Upper lobe of left lung (tissue), 6 donors: Measurements from ENCODE around the gene RCSD1. TPM values are rescaled to one million over a fixed set of nuclear protein-coding genes. Genes with fewer than 3 reads are reported as not detected.

Source experiments
- ATAC-seq, 2 donors: fragments of 200-7000 bp; cut with Tn5 transposase; one replicate each; pipeline ENCODE4 v1.9.1; 2022; ENCODE audit warnings: mild to moderate bottlenecking in 2 of 2, moderate library complexity in 2 of 2; ENCODE audit not compliant: low FRiP score in 2 of 2
- DNase-seq, 2 donors: peaks; one replicate each; pipeline ENCODE4 v3.0.0-alpha.2; 2019 to 2020
- H3K27ac ChIP-seq, 4 donors: fragments of 200-600 bp; sonication (generic); one replicate each; pipeline ENCODE4 v1.5.1; 2016 to 2019
- H3K27me3 ChIP-seq, 4 donors: fragments of 200-600 bp; sonication (generic); one replicate each; pipeline ENCODE4 v1.5.1; 2017 to 2019
- H3K36me3 ChIP-seq, 4 donors: fragments of 200-600 bp; sonication (generic); one replicate each; pipeline ENCODE4 v1.5.1; 2016 to 2019
- H3K4me1 ChIP-seq, 4 donors: fragments of 200-600 bp; sonication (generic); one replicate each; pipeline ENCODE4 v1.5.1; 2018 to 2019
- H3K4me3 ChIP-seq, 4 donors: fragments of 200-600 bp; sonication (generic); one replicate each; pipeline ENCODE4 v1.5.1; 2017 to 2019; ENCODE audit warnings: mild to moderate bottlenecking in 2 of 4, moderate library complexity in 1 of 4
- H3K9me3 ChIP-seq, 4 donors: fragments of 200-600 bp; sonication (generic); one replicate each; pipeline ENCODE4 v1.5.1; 2018 to 2019
- EP300 ChIP-seq, 4 donors: sonication (generic); formaldehyde crosslinking; IDR thresholded peaks; one replicate each; pipeline ENCODE4 v1.5.1; 2017; ENCODE audit warnings: antibody characterized with exemption in 4 of 4, control low read depth in 2 of 4
- POLR2A ChIP-seq, 4 donors: fragments of 450-650 bp; IDR thresholded peaks; one replicate each; pipeline ENCODE4 v1.5.1; 2016 to 2017; ENCODE audit warnings: antibody characterized with exemption in 4 of 4, mild to moderate bottlenecking in 2 of 4
- POLR2AphosphoS5 ChIP-seq, 2 donors: sonication (generic); formaldehyde crosslinking; IDR thresholded peaks; one replicate each; pipeline ENCODE4 v1.5.1; 2017; ENCODE audit warnings: antibody characterized with exemption in 2 of 2
- WGBS, 2 donors: methylation state at CpG; one replicate each; pipeline ENCODE4 v1.1.5; 2017 to 2018; 5-methylcytosine and 5-hydroxymethylcytosine counted together
- total RNA-seq, 6 donors: library from RNA; depleted of rRNA in 4 of 6; stranded (reverse); fragments of >200 nt in 4 of 6; gene quantifications; one replicate each; pipeline versions ENCODE4 v1.1.0 to v1.2.1, GENCODE V29; 2016 to 2021
- TF ChIP-seq, protein P1 (sequence below), 6 experiments: fragments of 450-650 bp in 4 of 6; fragments of 200-600 bp in 2 of 6; sonication (generic) in 2 of 6; IDR thresholded peaks; one replicate each; pipeline ENCODE4 v1.5.1; 2016 to 2019; ENCODE audit warnings: antibody characterized with exemption in 6 of 6
- donor health status: DM: no; HTN: no; CAD: no; lungs with moderate emphysema.
- donor health status: DM: no; HTN: yes; CAD: no; lungs with severe emphysema.

The RCSD1 gene, protein sequence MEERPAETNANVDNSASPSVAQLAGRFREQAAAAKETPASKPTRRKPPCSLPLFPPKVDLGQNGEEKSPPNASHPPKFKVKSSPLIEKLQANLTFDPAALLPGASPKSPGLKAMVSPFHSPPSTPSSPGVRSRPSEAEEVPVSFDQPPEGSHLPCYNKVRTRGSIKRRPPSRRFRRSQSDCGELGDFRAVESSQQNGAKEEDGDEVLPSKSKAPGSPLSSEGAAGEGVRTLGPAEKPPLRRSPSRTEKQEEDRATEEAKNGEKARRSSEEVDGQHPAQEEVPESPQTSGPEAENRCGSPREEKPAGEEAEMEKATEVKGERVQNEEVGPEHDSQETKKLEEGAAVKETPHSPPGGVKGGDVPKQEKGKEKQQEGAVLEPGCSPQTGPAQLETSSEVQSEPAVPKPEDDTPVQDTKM
- total RNA-seq, result 10 to 100 TPM; 10.7 to 27.2 (median 18.1) TPM

DNA sequence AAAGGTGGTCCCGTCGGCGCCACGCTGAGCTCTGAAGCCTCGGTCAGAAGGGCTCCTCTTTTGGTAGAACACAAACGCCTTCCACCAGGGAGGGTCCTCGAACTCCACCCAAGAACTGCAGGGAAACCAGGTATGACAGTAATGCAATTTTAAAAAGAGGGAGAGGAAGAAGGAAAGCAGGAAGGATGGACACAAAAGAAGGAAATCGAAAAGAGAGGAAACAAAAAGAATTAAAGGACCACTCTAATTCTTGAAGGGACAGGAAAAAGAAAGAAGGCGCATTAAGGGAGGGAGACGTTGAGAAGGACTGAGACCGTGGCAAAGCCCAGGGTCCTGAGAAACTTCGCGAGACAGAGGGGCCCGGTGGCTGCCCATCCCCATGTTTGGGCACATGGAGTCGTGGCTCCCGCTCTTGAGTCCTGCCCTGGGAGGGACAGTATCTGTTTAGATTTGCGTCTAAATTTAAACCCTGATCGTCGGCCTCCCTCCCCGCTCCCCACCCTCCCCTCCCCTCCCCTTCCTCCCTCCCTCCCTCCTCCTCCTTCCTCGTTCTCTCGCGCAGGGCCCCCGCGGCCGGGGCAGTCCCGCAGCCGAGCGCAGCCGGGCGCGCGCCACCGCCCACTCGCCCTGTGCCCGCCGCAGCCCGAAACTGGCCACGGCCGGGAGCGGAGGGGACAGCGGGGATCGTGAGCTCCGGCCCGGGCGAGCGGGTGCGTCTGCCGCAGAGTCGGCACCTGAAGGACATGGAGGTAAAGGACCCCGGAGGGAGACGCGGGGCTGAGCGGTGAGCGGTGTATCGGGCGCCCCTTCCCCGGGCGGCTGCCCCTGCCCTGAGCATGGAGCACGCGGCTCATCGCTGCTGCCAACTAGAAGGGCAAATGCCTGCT is at the start of gene RCSD1:
Gene RCSD1 (plus strand): TSS at position 552 of the 887 bp plus-strand sequence. CDS start 192 bp downstream, at position 744.
- peaks cover 29 to 42% (median 38%) of the 10 kb centered on the region in 4 donors for H3K4me1 ChIP-seq
- peak in 1 of 2 donors; percentile 83 for ATAC-seq

DNA sequence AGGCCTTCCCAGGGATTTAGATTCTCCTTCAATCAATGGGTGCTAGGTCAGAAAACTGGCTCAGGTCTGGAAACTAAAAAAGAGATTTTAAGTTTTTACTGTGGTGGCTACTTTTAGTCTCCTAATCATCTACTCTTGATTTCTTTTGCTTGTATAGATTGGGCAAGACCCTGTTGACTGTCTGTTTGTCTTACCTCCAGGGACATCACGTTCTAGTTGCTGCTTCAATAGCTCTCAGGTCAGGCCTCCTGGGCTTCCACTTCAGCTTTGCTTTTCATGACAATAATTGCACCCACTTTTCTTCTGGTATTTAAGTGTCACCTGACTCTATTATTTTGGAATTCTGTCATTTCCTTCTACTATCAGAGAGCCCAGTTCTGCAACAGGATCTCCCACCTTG is 48.0 kb upstream of the RCSD1 start:
- ATAC-seq (no peak), DNase-seq (no peak)
- Histone ChIP-seq H3K27me3 (no peaks in the 10 kb centered on the region), H3K9me3 (no peaks in the 10 kb centered on the region), H3K4me3 (no peak overlapping the region), H3K27ac (no peak overlapping the region), H3K4me1 (no peaks in the 10 kb centered on the region), H3K36me3 (no peaks in the 10 kb centered on the region)
- 68 to 72% methylated on average over 1 of the region's 1 CpG for WGBS, 2 donors
- peak in 1 of 4 donors; percentile 8 for TF ChIP-seq EP300 (IDR thresholded peaks at IDR 0.05)
- TF ChIP-seq, protein P1, sequence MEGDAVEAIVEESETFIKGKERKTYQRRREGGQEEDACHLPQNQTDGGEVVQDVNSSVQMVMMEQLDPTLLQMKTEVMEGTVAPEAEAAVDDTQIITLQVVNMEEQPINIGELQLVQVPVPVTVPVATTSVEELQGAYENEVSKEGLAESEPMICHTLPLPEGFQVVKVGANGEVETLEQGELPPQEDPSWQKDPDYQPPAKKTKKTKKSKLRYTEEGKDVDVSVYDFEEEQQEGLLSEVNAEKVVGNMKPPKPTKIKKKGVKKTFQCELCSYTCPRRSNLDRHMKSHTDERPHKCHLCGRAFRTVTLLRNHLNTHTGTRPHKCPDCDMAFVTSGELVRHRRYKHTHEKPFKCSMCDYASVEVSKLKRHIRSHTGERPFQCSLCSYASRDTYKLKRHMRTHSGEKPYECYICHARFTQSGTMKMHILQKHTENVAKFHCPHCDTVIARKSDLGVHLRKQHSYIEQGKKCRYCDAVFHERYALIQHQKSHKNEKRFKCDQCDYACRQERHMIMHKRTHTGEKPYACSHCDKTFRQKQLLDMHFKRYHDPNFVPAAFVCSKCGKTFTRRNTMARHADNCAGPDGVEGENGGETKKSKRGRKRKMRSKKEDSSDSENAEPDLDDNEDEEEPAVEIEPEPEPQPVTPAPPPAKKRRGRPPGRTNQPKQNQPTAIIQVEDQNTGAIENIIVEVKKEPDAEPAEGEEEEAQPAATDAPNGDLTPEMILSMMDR (IDR thresholded peaks at IDR 0.05), result no peak

More for the DNA sequence above, at the start of gene RCSD1:
- 8 to 11% methylated on average over 29 to 49 of the region's 62 CpGs for WGBS, 2 donors
- Histone ChIP-seq H3K27me3 (no peaks in the 10 kb centered on the region), H3K27ac (peak within 1 kb of the TSS; percentile 85 to 97 (median 93)), H3K36me3 (no peaks in the 10 kb centered on the region), H3K9me3 (no peaks in the 10 kb centered on the region), H3K4me3 (peak within 1 kb of the TSS; percentile 44 to 69 (median 56))
- TF ChIP-seq POLR2AphosphoS5 (IDR thresholded peaks at IDR 0.05), result no peak
- TF ChIP-seq POLR2A (IDR thresholded peaks at IDR 0.05), result peak in 1 of 4 donors; percentile 64
- TF ChIP-seq EP300 (IDR thresholded peaks at IDR 0.05), result no peak
- TF ChIP-seq, protein P1 (IDR thresholded peaks at IDR 0.05), result no peak
- peak in 1 of 2 donors; percentile 92 for DNase-seq

DNA sequence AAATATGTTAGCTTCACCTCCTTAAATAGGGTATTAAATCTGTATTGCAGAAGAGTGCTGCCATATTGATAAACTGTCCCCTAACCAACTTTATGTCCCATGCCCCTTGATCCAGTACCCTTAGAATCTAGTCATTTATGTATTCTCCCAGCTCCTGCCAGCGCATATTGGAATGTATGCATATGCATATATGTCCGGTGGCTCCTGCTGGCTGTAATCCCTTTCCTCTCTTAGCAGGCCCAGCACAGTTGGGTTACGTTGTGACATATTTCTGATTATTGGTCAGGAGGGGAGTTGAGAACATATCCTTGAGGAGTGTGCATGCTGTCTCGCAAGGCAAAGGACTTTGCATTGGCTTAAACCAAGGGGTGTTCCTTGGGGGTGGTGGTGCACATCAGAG is 47.3 kb upstream of the RCSD1 start:
- no peaks in the 10 kb centered on the region for H3K4me1 ChIP-seq

DNA sequence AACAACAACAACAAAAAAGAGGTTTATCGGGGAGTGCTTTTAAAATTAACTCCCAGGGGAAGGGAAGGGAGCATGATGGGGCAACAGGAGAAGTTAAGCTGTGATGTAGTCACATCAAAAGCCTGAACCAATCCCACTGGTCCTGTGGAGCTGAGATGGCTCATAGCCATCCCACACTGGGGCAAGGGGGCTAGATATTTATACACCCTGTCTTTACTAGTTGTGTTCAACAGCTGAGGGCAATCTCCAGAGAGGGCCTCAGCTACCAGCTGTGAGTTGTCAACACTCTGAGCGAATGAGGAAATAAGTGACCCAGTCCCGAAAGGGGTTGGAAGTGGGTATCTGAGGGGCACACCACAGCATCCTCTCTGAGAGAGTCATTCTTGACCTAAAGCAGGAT is 45.5 kb upstream of the RCSD1 start:
- DNase-seq, result no peak
- WGBS, 2 donors, result 81 to 89% methylated on average over 1 to 3 of the region's 3 CpGs
- no peak for ATAC-seq
- Histone ChIP-seq H3K36me3 (no peaks in the 10 kb centered on the region), H3K9me3 (no peaks in the 10 kb centered on the region), H3K27ac (no peak overlapping the region), H3K4me1 (no peaks in the 10 kb centered on the region), H3K4me3 (no peak overlapping the region), H3K27me3 (no peaks in the 10 kb centered on the region)
- TF ChIP-seq POLR2AphosphoS5 (IDR thresholded peaks at IDR 0.05) (no peak), EP300 (IDR thresholded peaks at IDR 0.05) (no peak), POLR2A (IDR thresholded peaks at IDR 0.05) (no peak)
- TF ChIP-seq, protein P1 (IDR thresholded peaks at IDR 0.05), result no peak

More for the DNA sequence above, 47.3 kb upstream of the RCSD1 start:
- Histone ChIP-seq H3K27ac (no peak overlapping the region), H3K4me3 (no peak overlapping the region), H3K27me3 (no peaks in the 10 kb centered on the region), H3K9me3 (no peaks in the 10 kb centered on the region), H3K36me3 (no peaks in the 10 kb centered on the region)
- DNase-seq, result no peak
- TF ChIP-seq EP300 (IDR thresholded peaks at IDR 0.05), result no peak
- peak in 1 of 2 donors; percentile 41 for ATAC-seq
- 88 to 94% methylated on average over 4 of the region's 4 CpGs for WGBS, 2 donors

DNA sequence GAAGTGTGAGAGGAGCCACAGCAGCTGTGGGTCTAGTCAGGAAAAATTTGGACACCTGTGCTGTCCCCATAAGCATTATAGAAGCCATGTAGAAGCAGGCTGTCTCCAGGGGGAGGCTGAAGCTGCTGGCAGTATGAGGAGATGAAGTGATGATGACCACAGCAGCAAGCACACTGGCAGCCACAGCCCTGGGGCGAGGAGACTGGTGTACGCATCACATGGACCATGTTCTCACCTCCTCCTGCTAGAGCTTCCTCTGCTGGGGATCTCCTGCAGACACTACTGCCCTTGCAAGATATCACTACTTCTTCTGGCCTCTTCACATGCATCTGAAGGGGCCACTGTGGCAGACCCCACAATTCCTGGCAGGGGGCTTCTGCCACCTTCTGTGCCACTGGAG is 42.7 kb upstream of the RCSD1 start:
- ATAC-seq, result no peak
- no peaks in the 10 kb centered on the region for H3K27me3 ChIP-seq
- H3K27ac ChIP-seq, result no peak overlapping the region
- TF ChIP-seq, protein P1 (IDR thresholded peaks at IDR 0.05), result no peak
- TF ChIP-seq EP300 (IDR thresholded peaks at IDR 0.05) (no peak), POLR2A (IDR thresholded peaks at IDR 0.05) (no peak), POLR2AphosphoS5 (IDR thresholded peaks at IDR 0.05) (no peak)
- H3K4me3 ChIP-seq, result no peak overlapping the region
- H3K9me3 ChIP-seq, result no peaks in the 10 kb centered on the region
- WGBS, 2 donors, result 85 to 100% methylated on average over 2 of the region's 2 CpGs
- H3K4me1 ChIP-seq, result no peaks in the 10 kb centered on the region
- no peak for DNase-seq
- H3K36me3 ChIP-seq, result no peaks in the 10 kb centered on the region
